Endometrium (tissue), 2 donors: ENCODE measurements around the gene TSPAN9.

Experiments
- FAIRE-seq: peaks from 2 replicates; lab custom pipeline; 2012; peaks lifted over from hg19 to GRCh38; lab: Jason Lieb, UNC
- donor health status: control.
- donor health status: control.

Gene TSPAN9

DNA sequence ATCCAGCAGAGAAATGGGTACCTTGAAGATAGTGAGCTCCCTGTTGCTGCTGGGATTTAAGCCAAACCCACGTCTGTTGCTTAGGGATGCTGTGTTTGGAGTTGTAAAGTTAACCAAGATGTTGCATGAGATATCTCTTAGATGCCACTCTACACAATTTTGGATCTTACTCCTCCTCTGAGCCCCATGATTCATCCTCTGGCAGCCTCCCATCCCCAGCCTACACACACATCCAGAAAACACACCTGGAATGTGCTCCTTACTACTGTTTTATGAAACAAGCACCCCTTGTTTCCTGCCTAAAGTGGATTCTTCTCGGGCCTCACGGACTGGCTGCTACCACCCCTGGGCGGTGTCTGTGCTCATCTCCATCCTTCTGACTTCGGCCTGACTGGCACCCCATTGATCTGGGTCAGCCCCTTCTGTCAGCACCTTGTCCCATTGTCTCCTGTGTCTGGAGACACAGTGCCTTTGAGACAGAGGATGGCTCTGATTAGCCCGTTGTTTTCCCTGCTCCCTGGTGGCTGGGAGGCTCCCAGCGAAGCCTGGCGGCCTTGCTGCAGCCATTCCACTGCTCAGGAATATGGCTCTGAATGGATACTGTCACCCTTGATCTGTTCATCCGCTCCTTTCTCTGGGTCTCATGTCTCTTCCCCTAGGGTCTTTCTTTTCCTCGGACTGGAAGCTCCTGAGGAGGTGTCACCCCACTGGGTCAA is 24.3 kb downstream of the TSPAN9 start:
- no peak for FAIRE-seq

DNA sequence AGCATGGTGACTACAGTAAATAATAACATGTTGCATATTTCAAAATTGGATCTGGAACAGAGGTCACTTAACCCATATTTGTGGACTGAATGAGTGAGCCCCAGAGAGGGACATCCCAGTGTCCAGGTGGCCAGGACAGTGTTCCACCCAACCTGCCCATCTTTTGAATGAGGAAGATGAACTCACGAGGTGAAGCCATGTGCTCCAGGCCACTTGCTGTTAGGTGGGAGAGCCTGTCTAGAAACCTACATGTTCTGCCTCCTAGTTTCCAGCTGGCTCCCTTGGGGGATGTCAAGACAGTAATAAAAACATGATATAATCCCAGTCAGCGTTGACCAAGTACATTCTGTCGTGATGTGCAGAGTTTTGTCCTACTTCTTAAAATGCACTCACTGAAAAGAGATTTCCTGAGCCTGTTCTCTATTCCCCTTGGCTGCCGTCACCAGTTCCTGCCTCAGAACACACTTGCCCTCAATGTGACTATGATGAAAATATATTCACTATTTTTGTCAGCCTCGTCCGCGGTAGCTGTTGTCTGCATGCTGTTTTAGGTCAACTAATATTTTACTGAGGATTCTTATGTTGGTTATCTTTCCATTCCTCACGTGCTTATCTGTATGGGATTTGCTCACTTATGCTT is 25.7 kb downstream of the TSPAN9 start:
- FAIRE-seq = peak; percentile 48

DNA sequence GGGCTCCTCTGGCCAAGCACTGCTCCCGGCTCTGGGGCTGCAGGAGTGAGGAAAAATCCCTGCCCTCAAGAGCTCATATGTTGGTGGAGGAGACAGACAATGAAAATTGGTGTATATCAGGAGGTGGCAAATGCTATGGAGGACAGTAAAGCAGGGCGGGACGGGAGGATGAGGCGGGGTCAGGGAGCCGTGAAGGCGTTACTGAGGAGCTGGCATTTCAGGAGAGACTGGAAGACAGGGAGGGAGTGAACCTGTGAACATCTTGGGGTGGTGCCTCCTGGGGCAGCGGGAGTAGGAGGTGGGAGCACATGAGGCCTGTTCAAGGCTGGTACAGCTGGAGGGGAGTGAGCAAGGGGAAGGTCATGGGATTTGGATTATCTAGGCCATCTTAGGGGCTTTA is 26.6 kb downstream of the TSPAN9 start:
- no peak for FAIRE-seq

DNA sequence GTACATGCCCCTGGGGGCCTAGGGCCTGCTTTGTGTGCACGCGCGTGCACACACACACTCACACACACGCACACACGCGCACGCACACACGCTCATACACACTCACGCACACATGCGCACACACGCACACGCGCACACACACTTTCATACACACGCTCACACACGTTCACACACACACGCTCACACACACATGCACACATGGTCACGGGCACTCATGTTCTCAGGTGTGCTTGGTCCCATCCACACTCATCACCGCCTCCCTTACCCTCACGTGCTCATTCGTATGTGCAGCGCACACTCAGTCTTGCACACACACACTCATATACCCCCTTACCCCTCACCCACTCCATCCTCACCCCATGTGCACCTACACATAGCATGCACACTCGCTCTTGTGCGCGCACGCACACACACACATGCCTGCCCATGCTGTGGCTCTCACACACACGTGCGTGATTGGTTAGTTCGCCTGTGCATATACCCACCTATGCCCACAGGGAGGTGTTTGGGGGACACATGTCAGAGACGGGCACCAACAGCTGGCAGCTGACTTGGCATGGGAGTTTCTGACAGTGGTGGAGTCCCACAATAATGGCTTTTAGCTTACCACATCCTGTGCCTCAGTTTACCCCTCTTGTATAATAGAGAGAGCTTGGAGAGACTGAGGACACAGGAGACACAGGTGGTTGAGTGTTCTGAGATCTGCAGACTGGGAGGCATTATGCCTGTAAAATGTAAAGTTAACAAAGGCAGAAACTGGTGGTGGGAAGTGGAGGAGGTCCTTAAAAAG is 28.7 kb downstream of the TSPAN9 start:
- no peak for FAIRE-seq

DNA sequence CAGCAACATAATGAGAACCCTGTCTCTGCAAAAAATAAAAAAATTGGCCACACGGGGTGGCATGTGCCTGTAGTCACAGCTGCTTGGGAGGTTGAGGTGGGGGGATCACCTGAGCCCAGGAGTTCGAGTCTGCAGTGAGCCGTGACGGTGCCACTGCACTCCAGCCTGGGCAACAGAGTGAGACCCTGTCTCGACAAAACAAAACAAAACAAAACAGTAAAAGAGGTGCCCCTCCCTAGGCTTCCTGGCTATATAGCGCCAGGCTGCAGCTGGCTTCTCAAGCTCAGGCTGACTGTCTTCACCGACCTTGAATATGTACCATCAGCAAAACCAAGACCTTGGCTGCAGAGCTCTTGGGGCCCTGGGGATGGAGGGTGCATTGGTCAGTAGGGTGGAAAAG is 29.4 kb downstream of the TSPAN9 start:
- no peak for FAIRE-seq

DNA sequence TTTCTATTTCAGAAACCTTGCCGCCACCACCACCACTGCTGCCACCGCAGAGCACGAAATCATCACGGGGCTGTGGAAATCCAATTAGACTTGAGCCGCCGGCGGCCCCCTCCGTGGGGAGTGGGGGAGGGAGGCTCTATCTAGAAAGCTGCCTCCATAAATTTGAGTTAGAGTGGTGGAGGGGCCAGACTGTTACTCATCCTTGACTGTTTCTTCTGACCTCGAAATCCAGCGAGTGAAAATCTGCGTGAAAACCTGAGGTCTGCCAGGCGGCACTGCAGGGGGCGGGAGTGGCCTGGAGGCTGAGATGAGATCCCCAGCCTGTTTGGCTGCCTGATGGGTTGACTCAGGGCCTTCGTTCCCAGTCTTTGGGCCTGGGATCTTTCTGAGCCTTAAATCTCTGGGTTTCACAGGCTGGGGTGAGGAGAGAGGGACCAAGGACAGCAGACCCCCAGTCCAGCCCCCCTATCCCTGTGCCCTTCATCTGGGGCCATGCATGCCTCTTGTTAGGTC is 29.9 kb downstream of the TSPAN9 start:
- no peak for FAIRE-seq

DNA sequence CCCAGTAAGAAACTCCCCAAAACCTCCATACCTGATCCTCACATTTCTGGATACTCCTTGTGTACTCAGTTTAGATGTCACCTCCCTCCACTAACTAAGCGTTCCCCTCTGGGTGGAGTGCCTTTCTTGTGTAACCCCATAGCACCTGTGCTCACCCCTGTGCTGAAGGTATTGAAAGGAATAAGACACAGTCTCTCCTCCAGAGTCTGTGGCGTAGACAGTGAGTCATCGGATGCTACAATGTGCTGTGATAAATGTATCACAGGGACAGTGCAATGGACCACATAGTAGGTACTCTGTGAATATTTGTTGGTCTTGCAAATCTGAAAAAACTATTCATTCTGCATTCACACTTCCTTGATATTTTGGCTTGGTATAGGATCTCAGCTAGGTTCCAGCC is 30.8 kb downstream of the TSPAN9 start:
- no peak for FAIRE-seq

DNA sequence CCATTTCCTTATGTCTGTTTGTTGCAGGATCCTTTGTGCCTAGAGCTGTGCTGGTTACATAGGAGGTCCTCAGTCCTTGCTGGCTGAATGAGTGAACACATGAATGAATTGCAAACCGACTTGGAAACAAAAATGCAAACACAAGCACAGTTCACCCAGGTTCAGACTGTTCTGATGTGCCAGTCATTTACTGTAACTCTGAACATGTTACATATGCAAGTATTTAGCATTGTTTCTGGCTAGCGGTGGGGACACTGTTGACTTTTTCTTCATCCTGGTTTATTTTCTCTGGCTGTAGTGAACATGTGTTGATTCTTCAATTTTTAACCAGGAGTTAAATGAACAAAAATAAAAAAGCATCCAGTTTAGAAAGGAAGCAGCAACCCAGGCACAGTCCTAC is 33.4 kb downstream of the TSPAN9 start:
- no peak for FAIRE-seq

DNA sequence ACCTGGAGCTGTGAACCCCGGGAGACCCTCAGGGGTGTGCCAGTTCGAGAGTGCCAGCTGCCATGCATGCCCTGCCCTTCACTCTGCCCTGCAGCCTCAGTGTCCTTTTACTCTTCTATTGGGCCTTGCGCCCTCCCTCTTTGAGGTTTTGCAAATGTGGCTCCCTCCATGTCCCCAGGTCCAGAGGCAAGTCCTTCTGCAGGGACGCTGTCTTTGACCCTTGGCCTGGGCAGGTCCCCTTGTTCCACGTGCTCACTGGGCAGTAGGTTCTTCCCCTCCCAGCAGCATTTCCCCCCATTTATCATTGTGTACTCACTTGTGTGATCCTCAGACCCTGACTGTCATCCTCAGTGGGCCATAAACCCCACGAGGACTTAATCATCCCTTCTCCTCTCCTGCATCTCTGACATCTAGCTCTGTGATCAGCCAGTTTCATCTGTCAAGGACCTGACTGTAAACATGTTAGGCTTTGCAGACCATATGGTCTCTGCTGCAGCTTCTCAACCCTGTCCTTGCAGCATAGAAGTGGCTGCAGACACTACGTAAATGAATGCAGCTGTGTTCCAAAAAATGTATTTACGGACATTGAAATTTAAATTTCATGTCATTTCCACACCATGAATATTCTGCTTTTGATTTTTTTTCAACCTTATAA is 36.6 kb downstream of the TSPAN9 start:
- FAIRE-seq = no peak

DNA sequence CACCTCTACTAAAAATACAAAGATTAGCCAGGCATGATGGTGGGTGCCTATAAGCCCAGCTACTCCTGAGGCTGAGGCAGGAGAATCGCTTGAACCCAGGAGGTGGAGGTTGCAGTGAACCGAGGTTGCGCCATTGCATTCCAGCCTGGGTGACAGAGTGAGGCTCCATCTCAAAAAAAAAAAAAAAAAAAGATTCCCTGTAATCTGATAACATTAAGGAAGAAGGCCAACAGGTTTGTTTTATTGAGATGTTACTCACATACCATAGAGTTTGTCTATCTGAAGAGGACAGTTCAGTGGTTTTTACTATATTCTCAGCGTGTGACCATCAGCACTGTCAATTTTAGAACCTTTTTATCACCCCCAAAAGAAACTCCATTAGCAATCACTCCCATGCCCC is 37.5 kb downstream of the TSPAN9 start:
- FAIRE-seq = no peak

DNA sequence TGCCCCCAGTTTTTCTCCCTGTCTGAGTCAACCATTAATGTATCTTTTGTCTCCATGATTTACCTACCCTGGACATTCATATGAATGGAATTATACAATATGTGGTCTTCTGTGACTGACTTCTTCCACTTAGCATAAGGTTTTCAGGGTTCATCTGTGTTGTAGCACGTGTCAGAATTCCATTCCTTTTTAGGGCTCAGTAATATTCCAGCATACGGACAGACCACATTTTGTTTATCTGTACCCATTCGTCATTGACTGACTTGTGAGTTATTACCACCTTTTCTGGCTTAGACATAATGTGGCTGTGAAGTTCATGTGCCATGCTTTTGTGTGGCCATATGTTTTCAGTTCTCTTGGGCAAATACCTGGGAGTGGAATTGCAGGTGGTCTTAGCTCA is 37.9 kb downstream of the TSPAN9 start:
- FAIRE-seq = no peak

DNA sequence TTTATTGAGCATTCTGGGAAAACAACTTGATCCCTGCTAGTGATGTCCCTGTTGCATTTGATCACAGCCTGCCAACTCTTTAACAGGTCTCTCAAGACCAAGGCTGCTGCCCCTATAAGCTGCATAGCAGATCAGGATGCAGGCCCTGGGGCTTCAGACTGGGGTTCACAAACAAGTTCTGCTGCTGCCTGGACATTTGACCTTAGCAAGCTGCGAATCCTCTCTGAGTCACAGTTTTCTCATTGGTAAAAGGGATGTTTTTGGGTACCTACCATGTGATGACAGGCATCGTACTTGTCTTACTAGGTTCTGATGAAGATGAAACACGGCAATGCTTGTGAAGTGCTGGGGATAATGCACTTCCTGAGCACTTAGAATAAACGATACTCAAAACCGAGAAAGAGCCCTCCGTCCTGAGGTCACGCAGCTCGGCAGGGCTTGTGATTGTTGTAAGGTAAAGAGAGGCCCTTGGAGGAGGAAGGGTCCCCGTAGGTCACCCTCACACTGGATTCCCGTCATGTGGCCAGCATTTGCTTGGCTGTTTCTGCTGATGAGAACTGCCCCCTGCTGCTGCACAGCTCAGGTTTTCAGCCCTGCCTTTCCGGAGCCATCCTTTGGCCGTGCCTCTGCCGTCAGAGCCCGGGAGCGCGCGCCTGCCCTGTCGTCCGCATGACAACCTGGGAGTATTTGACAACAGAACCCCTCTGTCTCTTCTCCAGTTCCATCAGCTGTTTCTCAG is 39.1 kb downstream of the TSPAN9 start:
- no peak for FAIRE-seq

DNA sequence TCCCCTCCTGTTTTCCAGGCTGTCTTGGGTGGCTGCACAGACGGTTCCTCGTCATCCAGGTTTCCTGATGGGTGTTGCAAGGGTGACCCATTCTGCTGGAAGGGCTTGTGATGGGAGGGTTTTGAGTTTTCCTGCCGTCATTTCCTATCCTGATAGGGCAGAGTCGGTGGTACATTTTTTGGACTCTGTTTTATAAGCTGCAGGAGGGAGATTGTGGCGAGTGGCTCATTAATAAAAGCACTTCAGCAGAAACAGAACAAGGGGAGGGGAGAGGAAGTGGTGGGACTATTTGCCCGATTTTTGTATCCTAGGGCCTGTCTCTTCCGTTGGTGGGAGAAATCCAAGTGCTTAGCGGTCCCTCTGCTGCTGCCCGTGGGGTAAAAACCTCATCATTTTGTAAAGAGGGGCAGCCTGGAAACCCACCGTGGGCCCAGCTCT is 40.0 kb downstream of the TSPAN9 start:
- FAIRE-seq = no peak

DNA sequence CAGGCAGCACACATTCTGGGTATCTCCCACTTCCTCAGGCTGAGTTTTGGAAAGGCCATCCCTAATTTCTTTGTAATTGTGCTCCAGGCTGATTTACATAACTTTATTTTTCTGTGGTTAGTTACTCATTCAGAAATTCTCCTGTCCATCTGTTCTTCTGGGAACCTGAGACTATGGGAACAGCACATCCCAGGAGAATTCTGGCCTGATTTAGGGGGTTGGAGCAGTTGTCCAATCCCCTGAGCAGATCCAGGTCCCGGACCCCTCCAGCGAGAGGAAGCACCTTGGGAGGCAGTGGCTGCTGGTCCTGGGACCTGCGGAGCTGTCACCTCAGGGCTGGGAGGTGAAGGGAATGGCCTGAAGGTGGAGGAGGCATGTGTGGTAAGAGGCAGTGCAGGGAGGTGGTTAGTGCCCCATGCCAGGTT is 40.4 kb downstream of the TSPAN9 start:
- no peak for FAIRE-seq

DNA sequence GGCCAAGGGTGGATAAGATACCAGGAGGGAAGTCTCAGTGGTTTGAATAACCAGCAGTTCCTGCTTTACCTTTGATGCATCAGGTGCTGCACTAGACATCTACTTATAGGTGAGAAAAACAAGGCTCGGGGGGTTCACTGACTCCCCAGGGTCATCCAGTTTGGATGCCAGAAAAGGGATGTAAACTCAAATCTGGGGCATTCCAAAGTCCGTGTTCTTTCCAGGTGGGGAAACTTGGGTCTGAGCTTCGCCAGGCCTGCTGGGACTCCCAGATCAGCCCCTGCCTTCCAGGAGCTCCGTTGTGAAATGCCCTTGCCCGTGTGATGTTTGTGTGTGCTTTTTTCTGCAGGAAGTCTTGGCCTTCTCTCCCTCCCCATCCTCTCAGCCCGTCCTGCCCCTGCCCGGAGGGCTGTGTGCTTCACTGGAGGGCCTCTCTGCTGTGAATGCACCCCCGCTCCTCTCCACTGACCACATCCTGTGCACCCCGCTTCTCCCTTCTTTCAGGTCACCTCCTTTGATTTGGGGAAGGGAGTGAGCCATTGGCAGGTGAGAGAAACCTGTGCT is 42.1 kb downstream of the TSPAN9 start:
- FAIRE-seq = no peak

DNA sequence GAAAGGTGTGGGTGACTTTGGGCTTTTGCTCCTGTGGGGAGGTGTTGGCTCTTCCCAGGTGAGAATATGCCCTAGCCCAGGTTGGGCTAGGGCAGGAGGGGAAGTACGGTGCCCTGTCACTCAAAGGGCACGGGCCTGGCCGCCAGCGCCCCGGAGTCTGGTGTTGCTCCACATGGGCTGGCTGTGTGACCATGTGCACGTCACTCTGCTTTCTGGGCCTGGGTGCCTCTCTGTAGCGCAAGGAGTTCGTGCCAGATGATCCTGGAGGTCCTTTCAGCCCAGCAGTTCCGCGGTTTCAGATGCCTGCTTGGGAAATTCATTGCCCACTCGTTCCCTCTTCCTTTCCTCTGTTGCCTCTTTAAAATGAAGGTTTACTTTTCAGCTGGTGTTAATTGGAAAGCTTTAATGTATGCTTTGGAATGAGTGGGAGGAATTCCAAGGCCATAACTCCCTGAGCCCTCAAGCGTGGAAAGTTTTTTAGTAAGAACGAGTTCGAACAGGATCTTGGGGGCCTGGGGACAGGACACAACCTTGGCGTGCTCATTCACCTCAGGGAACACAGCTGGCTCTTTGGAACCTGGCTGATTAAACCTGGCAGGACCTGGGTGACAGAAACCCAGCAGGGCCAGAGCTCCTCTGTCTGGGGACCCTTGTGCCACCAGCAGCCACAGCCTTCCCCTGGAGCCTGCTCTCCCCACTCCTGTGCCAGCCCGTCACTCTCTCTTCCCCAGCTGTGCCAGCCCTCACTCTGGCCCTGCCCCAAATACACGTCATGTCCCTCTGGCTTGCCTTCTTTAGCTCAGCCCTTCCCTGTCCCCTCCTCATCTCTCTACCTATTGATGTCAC is 42.8 kb downstream of the TSPAN9 start:
- FAIRE-seq = no peak

DNA sequence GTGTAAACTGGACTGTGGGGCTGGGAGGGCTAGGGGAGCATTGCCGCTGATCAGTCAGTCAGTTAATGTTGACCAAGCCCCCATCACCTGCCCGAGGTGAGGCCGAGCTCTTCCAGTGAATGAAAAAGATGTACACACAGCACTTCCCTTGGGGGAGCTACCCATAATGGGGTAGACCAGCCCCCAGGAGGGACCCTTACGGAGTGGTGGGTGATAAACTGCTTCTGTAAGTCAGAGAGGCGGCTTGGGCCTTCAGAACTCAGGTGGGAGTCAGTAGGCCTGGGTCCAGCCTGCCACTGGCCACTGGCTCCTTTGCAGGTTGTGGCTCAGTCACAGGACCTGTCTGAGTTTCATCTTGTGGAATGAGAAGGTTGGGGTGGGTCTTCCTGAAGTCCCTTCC is 43.5 kb downstream of the TSPAN9 start:
- FAIRE-seq = no peak

DNA sequence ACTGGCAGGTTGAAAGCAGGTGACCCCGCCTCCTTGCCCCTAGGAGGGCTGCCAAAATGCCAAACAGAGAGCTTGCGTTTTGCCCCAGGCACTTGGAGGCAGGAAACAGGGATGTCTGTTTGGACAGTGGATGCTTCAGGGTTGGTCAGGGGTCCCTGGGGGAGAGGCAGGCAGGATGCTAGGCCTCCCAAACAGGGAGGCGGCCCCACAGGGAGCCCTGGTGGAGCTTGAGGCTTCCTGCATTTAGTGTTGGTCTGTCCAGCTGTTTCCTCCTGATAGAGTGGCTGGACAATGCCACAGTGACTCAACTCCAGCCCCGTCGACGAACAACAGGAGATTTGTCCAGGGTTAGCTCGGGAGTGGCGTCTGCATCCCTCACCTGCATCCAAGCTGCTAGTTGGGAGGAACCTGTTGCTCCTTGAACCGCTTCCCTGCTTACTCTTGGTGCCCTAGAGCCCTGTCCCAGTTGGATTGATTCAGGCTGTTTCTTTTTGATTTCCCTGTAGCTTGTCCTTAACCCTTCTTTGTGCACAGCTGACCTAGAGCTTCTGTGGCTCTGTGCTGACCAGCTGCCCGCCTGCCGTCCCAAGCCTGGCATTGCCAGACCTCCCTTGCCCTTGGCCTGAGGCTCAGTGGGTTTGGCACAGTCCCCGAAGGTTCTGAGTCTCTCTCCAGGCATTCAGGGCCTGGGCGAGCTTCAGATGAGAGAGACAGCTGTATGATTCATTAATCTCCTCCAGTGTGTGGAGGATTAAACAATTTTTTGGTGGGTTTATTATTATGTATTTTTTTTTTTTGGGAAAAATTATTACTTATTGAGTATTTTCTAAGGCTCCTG is 45.9 kb downstream of the TSPAN9 start:
- FAIRE-seq = no peak

DNA sequence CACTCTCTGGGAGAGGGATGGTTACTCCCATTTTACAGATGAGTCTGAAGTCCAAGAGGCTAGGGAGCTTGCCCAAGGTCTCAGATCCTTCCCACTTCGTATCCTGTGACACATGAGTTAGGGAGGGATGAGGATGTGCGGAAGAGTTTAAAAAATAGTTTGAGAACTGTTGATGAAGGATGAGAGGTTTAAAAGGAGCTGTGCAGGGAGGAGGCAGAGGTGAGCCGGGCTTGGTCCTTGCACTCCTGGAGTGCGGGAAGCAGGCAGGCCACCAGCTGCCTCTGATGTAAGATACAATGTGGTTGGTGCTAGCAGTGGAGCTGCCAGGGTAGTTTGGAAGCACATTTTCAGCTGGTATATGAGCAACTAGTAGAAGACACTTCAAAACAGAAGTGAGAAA is 46.5 kb downstream of the TSPAN9 start:
- no peak for FAIRE-seq

DNA sequence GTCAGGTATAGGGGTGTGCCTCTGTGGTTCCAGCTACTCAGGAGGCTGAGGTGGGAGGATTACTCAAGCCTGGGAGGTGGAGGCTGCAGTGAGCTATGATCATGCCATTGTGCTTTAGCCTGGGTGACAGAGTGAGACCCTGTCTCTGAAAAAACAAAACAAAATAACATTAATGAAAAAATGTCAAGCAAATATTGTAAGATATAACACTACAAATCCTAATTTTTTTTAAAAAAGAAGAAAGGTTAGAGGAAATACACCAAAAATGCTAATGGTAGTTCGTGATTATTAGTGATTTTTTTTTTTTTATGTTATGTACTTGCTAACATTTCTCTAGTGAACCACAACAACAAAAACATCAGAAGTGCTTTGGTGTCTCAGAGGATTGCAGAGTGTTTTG is 47.7 kb downstream of the TSPAN9 start:
- no peak for FAIRE-seq
